Parathyroid adenoma (tissue), 2 donors: ENCODE data around the gene EFNB2.

Source experiments
- H2AFZ ChIP-seq: fragments of 300-600 bp; sonication (generic); one replicate; pipeline ENCODE4 v1.7.0; 2017; ENCODE audit warnings: antibody characterized with exemption, mild to moderate bottlenecking
- H3K27ac ChIP-seq: fragments of 300-600 bp; sonication (generic); one replicate; pipeline ENCODE4 v1.7.0; 2017
- H3K27me3 ChIP-seq: fragments of 300-600 bp; sonication (generic); one replicate; pipeline ENCODE4 v1.7.0; 2017; ENCODE audit warnings: low read length; ENCODE audit not compliant: control insufficient read depth, insufficient read depth
- H3K36me3 ChIP-seq: fragments of 300-600 bp; sonication (generic); one replicate; pipeline ENCODE4 v1.7.0; 2017; ENCODE audit warnings: low read length; ENCODE audit not compliant: control insufficient read depth, insufficient read depth
- H3K4me1 ChIP-seq: fragments of 300-600 bp; sonication (generic); one replicate; pipeline ENCODE4 v1.7.0; 2017; ENCODE audit warnings: control low read depth
- H3K4me2 ChIP-seq: fragments of 300-600 bp; sonication (generic); one replicate; pipeline ENCODE4 v1.7.0; 2017; ENCODE audit warnings: low read length
- H3K4me3 ChIP-seq: fragments of 300-600 bp; sonication (generic); one replicate; pipeline ENCODE4 v1.7.0; 2017; ENCODE audit warnings: low read depth, low read length
- H3K79me2 ChIP-seq: fragments of 300-600 bp; sonication (generic); one replicate; pipeline ENCODE4 v1.7.0; 2017; ENCODE audit warnings: control low read depth
- H3K9ac ChIP-seq: fragments of 300-600 bp; sonication (generic); one replicate; pipeline ENCODE4 v1.7.0; 2017; ENCODE audit warnings: mild to moderate bottlenecking
- H3K9me3 ChIP-seq: fragments of 300-600 bp; sonication (generic); one replicate; pipeline ENCODE4 v1.7.0; 2017; ENCODE audit warnings: low read length; ENCODE audit not compliant: control insufficient read depth
- TF ChIP-seq, protein P1 (sequence below): fragments of 300-600 bp; sonication (generic); IDR thresholded peaks from one replicate; pipeline ENCODE4 v1.7.0; 2017; ENCODE audit warnings: antibody characterized with exemption, mild to moderate bottlenecking
- donor health status: primary hyperparathyroidism.

EFNB2 gene

DNA sequence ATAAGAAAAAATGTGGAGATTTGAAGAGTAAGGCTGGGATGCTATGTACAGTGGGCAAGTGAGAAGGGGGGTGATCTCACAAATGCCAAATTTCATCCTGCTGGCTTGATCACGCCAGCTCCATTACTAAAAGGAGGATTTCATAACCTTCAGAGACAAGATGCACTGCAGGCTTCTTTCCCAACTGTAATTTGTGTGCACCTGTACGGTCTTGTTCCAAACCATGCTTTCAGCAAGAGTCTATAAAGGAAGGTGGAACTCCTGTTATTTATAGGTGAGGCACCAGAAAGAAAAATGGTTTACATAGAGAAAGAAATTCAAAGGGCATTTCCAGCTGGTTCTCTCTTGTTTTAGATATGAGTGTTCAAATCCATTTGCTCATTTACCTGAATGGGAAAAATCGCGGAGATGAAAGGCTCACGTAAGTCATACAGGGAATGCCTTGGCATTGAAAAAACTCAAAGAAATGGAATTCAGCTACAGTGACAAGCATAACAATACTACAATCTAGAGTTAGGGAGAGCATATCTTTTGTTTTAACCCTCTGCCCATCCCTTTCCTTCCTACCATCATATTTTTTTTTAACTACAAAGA, 13.3 kb downstream of the EFNB2 start:
- H2AFZ ChIP-seq, result no peak overlapping the region
- TF ChIP-seq, protein P1, sequence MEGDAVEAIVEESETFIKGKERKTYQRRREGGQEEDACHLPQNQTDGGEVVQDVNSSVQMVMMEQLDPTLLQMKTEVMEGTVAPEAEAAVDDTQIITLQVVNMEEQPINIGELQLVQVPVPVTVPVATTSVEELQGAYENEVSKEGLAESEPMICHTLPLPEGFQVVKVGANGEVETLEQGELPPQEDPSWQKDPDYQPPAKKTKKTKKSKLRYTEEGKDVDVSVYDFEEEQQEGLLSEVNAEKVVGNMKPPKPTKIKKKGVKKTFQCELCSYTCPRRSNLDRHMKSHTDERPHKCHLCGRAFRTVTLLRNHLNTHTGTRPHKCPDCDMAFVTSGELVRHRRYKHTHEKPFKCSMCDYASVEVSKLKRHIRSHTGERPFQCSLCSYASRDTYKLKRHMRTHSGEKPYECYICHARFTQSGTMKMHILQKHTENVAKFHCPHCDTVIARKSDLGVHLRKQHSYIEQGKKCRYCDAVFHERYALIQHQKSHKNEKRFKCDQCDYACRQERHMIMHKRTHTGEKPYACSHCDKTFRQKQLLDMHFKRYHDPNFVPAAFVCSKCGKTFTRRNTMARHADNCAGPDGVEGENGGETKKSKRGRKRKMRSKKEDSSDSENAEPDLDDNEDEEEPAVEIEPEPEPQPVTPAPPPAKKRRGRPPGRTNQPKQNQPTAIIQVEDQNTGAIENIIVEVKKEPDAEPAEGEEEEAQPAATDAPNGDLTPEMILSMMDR, result no peak
- H3K27me3 ChIP-seq, result no peaks in the 10 kb centered on the region
- H3K27ac ChIP-seq, result no peak overlapping the region
- no peak overlapping the region for H3K4me2 ChIP-seq
- no peaks in the 10 kb centered on the region for H3K9me3 ChIP-seq
- H3K36me3 ChIP-seq, result no peaks in the 10 kb centered on the region
- H3K79me2 ChIP-seq, result no peaks in the 10 kb centered on the region
- no peak overlapping the region for H3K9ac ChIP-seq
- H3K4me1 ChIP-seq, result no peaks in the 10 kb centered on the region
- no peak overlapping the region for H3K4me3 ChIP-seq

DNA sequence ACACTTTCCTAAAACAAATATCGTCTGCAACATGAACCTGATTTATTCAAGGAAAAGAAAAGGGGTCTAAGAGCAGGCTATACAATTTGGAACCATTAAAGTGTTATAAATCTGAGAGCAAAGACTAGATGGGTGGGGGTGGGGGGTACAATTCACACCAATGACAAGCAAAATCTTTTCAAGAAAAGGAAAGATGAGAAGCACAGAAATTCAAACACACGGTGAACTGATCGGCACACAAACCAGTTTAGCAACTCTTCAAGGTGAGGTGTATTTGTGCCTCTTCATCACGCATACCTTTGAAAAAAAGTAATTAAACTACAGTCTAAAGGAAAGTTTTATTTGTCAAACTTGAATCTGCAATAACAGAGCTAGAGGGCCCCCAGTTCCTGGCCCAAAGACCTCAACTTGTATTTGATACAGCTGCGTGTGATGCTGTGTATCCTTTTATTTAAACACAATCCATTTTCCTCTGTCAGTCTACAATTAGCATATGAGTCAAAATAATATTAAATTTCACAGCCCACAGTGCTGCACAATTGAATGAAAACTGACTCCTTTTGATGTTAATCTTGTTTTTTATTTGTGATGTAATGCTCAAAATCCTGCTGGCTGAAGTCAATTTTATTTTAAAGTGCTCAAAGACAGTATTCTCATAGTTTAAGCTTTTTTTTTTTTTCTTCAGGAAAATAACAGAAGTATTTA, 14.2 kb downstream of the EFNB2 start:
- Histone ChIP-seq H3K36me3 (no peaks in the 10 kb centered on the region), H2AFZ (no peak overlapping the region), H3K9ac (no peak overlapping the region), H3K27me3 (no peaks in the 10 kb centered on the region), H3K4me1 (no peaks in the 10 kb centered on the region), H3K79me2 (no peaks in the 10 kb centered on the region), H3K27ac (no peak overlapping the region), H3K4me3 (peak overlapping the region; percentile 36), H3K9me3 (no peaks in the 10 kb centered on the region), H3K4me2 (peak overlapping the region; percentile 73)
- TF ChIP-seq, protein P1, result no peak

DNA sequence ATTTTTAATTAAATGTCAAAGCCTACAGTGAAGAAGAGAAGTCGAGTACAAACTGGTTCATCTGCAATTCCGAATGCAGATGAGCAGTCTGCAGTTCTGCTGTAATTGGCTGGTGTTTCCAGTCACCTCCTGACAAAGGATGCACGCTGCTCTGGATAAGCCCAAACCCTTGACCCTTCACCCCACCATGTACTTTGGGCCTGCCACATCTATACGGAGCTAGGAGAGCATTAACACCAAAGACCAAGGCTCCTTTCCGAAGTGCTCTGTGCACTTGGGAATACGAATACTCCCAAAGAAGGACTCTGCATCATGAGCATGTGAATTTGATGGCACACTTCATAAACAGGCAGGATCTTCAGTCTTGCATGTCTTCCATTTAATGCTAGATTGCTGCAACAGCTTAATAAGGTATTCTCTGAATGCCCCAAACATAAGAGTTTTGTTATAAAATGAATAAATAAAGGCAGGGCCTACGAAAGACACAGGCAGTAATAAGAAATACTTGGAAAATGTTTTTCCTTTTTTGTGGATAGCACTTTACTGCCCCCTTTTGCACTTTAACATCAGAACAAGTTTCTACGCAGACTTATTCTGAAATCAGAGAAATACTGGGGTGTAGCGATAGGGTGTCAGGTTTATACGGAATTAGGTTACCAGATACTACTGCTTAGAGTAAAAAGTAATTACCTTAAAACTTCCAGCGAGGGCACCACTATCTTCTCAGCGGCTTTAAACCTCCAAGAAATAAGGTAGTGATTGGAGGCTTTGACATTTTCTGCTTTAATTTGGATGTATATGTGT, 15.0 kb downstream of the EFNB2 start:
- no peak overlapping the region for H3K9ac ChIP-seq
- peak overlapping the region; percentile 36 for H3K4me3 ChIP-seq
- no peaks in the 10 kb centered on the region for H3K9me3 ChIP-seq
- peak overlapping the region; percentile 73 for H3K4me2 ChIP-seq
- H3K36me3 ChIP-seq, result no peaks in the 10 kb centered on the region
- no peak overlapping the region for H2AFZ ChIP-seq
- H3K4me1 ChIP-seq, result no peaks in the 10 kb centered on the region
- H3K79me2 ChIP-seq, result no peaks in the 10 kb centered on the region
- no peak overlapping the region for H3K27ac ChIP-seq
- H3K27me3 ChIP-seq, result no peaks in the 10 kb centered on the region
- TF ChIP-seq, protein P1, result peak; percentile 11

DNA sequence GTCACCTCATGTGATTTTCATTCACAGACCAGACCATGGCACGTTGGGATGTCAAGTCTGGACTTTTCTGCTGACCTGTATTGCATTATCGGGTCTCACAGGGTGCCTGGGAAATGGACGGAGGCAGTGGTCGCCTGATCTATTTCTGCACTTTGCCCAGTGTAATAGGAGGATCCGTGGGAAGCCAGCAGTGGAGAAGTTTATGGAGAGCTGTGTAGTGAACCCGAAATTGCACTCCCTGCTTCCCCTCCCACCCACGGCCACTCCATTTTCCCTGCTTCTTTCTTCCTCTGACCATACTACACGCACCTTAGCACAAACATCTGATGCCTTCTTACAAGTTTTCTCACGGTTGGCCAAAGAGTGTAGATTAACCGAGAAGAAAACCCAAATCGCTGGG, 16.9 kb downstream of the EFNB2 start:
- Histone ChIP-seq H3K4me2 (no peak overlapping the region), H3K79me2 (no peaks in the 10 kb centered on the region), H2AFZ (no peak overlapping the region), H3K4me3 (no peak overlapping the region), H3K27ac (no peak overlapping the region), H3K9ac (no peak overlapping the region), H3K9me3 (no peaks in the 10 kb centered on the region), H3K36me3 (no peaks in the 10 kb centered on the region), H3K27me3 (no peaks in the 10 kb centered on the region), H3K4me1 (no peaks in the 10 kb centered on the region)
- TF ChIP-seq, protein P1, result no peak
